Ectodermal cell (in vitro differentiated cells): Measurements from ENCODE around the gene NFKBIA. TPM values are rescaled to one million over a fixed set of nuclear protein-coding genes. Genes with fewer than 3 reads are reported as not detected.
"Not testable (repeated sequence)": the region's sequence is repeated elsewhere in the genome, so short reads cannot be mapped to it uniquely, and the experiment has no call there.

Experiments
- H3K27ac ChIP-seq: 2 replicates; pipeline ENCODE4 v1.7.0; 2013; ENCODE audit warnings: mild to moderate bottlenecking, low read depth, low read length; ENCODE audit not compliant: insufficient read depth, poor library complexity, severe bottlenecking
- H3K27me3 ChIP-seq: 2 replicates; pipeline ENCODE4 v1.7.0; 2013; ENCODE audit warnings: mild to moderate bottlenecking, low read length; ENCODE audit not compliant: insufficient read depth, control insufficient read depth, poor library complexity, severe bottlenecking
- H3K36me3 ChIP-seq: one replicate; pipeline ENCODE4 v1.7.0; 2013; ENCODE audit warnings: low read length; ENCODE audit not compliant: control insufficient read depth, insufficient read depth
- H3K4me1 ChIP-seq: one replicate; pipeline ENCODE4 v1.7.0; 2013; ENCODE audit warnings: low read length; ENCODE audit not compliant: control insufficient read depth, insufficient read depth
- H3K4me3 ChIP-seq: 2 replicates; pipeline ENCODE4 v1.7.0; 2013; ENCODE audit warnings: low read depth, low read length, control low read depth; ENCODE audit not compliant: insufficient read depth
- H3K9me3 ChIP-seq: 2 replicates; pipeline ENCODE4 v1.7.0; 2013; ENCODE audit warnings: mild to moderate bottlenecking, low read length, moderate library complexity; ENCODE audit not compliant: control insufficient read depth
- WGBS, 2 experiments: methylation state at CpG; one replicate each; pipeline ENCODE4 v1.1.7; 2013; ENCODE audit warnings: missing lambda C conversion rate in 2 of 2; 5-methylcytosine and 5-hydroxymethylcytosine counted together
- polyA plus RNA-seq, 4 experiments: library from polyadenylated mRNA; stranded (reverse); fragments of 50-300 nt; gene quantifications; one replicate each; pipeline ENCODE4 v1.2.3, GENCODE V29; 2013

The NFKBIA gene
- 18.7 TPM for polyA plus RNA-seq (2013, experiment 1 of 4)
- 19.6 TPM for polyA plus RNA-seq (2013, experiment 2 of 4)
- 26.2 TPM for polyA plus RNA-seq (2013, experiment 3 of 4)
- polyA plus RNA-seq (2013, experiment 4 of 4) = 28.5 TPM

GRCh38 chr14:35404449-35405303 is at the start of gene NFKBIA:
NFKBIA (minus strand) TSS chr14:35404749; CDS start chr14:35404644, 105 bp downstream.
- H3K36me3 ChIP-seq = peaks cover 14% of the 10 kb centered on the region
- peaks cover 17% of the 10 kb centered on the region for H3K4me1 ChIP-seq
- peak within 1 kb of the TSS; percentile 76 for H3K4me3 ChIP-seq
- H3K27ac ChIP-seq = peak within 1 kb of the TSS; percentile 58
- H3K27me3 ChIP-seq = no peaks in the 10 kb centered on the region
- H3K9me3 ChIP-seq = no peaks in the 10 kb centered on the region
- WGBS, 2 experiments = 0 to 1% methylated on average over 69 of the region's 69 CpGs

DNA sequence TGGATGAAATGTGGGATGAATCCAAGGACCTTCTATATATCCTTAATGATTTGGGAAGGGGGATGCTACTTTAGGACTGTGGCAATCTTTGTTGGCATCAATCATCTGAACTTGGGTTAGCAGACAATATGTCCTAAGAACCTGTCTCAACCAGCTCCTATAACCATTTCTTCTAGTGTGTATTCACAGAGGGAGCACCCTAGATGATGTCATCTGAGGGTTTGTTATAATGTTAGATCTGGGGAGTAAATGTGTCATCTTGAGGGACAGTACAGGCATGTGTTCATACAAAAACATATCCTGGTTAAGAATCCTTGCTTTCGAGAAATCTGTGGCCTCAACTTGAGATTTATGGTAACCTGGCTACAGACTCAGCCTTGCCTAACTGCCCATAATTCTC is 41.9 kb upstream of the NFKBIA start:
- H3K4me3 ChIP-seq = no peak overlapping the region
- no peaks in the 10 kb centered on the region for H3K36me3 ChIP-seq
- H3K27ac ChIP-seq = no peak overlapping the region
- H3K9me3 ChIP-seq = no peaks in the 10 kb centered on the region
- WGBS, 2 experiments = 94 to 100% methylated on average over 1 of the region's 1 CpG
- H3K4me1 ChIP-seq = no peaks in the 10 kb centered on the region
- H3K27me3 ChIP-seq = no peaks in the 10 kb centered on the region

- H3K4me1 ChIP-seq = no peaks in the 10 kb centered on the region
- H3K36me3 ChIP-seq = no peaks in the 10 kb centered on the region
- no peak overlapping the region for H3K4me3 ChIP-seq
- no peaks in the 10 kb centered on the region for H3K9me3 ChIP-seq
- no peak overlapping the region for H3K27ac ChIP-seq
- H3K27me3 ChIP-seq = no peaks in the 10 kb centered on the region
- WGBS, 2 experiments = 83 to 94% methylated on average over 1 of the region's 1 CpG
These were observed 39.6 kb upstream of the NFKBIA start for GRCh38 chr14:35444104-35444503.

- Histone ChIP-seq H3K27me3 (no peaks in the 10 kb centered on the region), H3K4me3 (no peak overlapping the region), H3K4me1 (no peaks in the 10 kb centered on the region), H3K27ac (no peak overlapping the region), H3K9me3 (no peaks in the 10 kb centered on the region), H3K36me3 (no peaks in the 10 kb centered on the region)
- 95 to 96% methylated on average over 4 of the region's 4 CpGs for WGBS, 2 experiments
These were observed 36.6 kb upstream of the NFKBIA start for GRCh38 chr14:35441160-35441559.

GRCh38 chr14:35438910-35439713 is 34.6 kb upstream of the NFKBIA start:
- WGBS, 2 experiments = 67 to 69% methylated on average over 6 of the region's 8 CpGs
- no peak overlapping the region for H3K4me3 ChIP-seq
- no peaks in the 10 kb centered on the region for H3K9me3 ChIP-seq
- no peak overlapping the region for H3K27ac ChIP-seq
- H3K36me3 ChIP-seq = no peaks in the 10 kb centered on the region
- H3K4me1 ChIP-seq = no peaks in the 10 kb centered on the region
- H3K27me3 ChIP-seq = no peaks in the 10 kb centered on the region

DNA sequence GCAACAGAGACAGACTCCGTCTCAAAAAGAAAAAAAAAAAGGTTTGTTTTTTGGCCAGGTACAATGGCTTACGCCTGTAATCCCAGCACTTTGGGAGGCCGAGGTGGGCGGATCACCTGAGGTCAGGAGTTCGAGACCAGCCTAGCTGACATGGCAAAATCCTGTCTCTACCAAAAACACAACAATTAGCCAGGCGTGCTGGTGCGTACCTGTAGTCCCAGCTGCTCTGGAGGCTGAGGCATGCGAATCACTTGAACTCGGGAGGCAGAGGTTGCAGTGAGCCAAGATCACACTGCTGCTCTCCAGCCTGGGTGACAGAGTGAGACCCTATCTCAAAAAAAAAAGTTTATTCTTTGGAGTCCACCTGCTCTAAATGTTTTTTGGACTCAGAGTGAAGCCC is 33.9 kb upstream of the NFKBIA start:
- not testable (repeated sequence) for H3K27me3 ChIP-seq, H3K4me1 ChIP-seq, H3K9me3 ChIP-seq, H3K36me3 ChIP-seq, H3K4me3 ChIP-seq, H3K27ac ChIP-seq
- 92 to 95% methylated on average over 9 of the region's 9 CpGs for WGBS, 2 experiments

- Histone ChIP-seq H3K4me1 (no peaks in the 10 kb centered on the region), H3K36me3 (no peaks in the 10 kb centered on the region), H3K27me3 (no peaks in the 10 kb centered on the region), H3K9me3 (no peaks in the 10 kb centered on the region), H3K27ac (no peak overlapping the region), H3K4me3 (no peak overlapping the region)
These were observed 30.6 kb upstream of the NFKBIA start for GRCh38 chr14:35435177-35435576.

GRCh38 chr14:35433826-35434225 is 29.3 kb upstream of the NFKBIA start:
- H3K4me1 ChIP-seq = no peaks in the 10 kb centered on the region
- no peaks in the 10 kb centered on the region for H3K27me3 ChIP-seq
- no peaks in the 10 kb centered on the region for H3K36me3 ChIP-seq
- H3K9me3 ChIP-seq = no peaks in the 10 kb centered on the region
- WGBS, 2 experiments = 84 to 100% methylated on average over 1 of the region's 1 CpG
- no peak overlapping the region for H3K27ac ChIP-seq
- no peak overlapping the region for H3K4me3 ChIP-seq

- H3K36me3 ChIP-seq = no peaks in the 10 kb centered on the region
- no peak overlapping the region for H3K27ac ChIP-seq
- H3K4me3 ChIP-seq = no peak overlapping the region
- WGBS, 2 experiments = 88 to 92% methylated on average over 10 to 13 of the region's 13 CpGs
- no peaks in the 10 kb centered on the region for H3K4me1 ChIP-seq
- H3K27me3 ChIP-seq = no peaks in the 10 kb centered on the region
- H3K9me3 ChIP-seq = no peaks in the 10 kb centered on the region
These were observed 26.1 kb upstream of the NFKBIA start for GRCh38 chr14:35430459-35431199.

GRCh38 chr14:35429951-35430350 is 25.4 kb upstream of the NFKBIA start:
- Histone ChIP-seq H3K36me3 (no peaks in the 10 kb centered on the region), H3K27ac (no peak overlapping the region), H3K4me1 (no peaks in the 10 kb centered on the region), H3K4me3 (no peak overlapping the region), H3K27me3 (no peaks in the 10 kb centered on the region), H3K9me3 (no peaks in the 10 kb centered on the region)
- WGBS, 2 experiments = 85 to 87% methylated on average over 4 of the region's 4 CpGs
